Activated B cell treated with CpG ODN at 0.5 μM for 24 hours (primary cell): ENCODE measurements around the gene STIM2. TPM values are rescaled to one million over a fixed set of nuclear protein-coding genes. Genes with fewer than 3 reads are reported as not detected.

Experiments
- ATAC-seq: fragments of 200-7000 bp; cut with Tn5 transposase; one replicate; pipeline ENCODE4 v1.10.0; 2021; ENCODE audit warnings: low read depth, mild to moderate bottlenecking, moderate library complexity
- CTCF ChIA-PET: fragments of 350-600 bp; sonication (Branson Sonifier 250); formaldehyde crosslinking; loops from one replicate; lab custom pipeline; 2021; ENCODE audit warnings: antibody characterized with exemption; lab: Charles Lee
- POLR2A ChIA-PET: fragments of 350-600 bp; sonication (Branson Sonifier 250); formaldehyde crosslinking; loops from one replicate; lab custom pipeline; 2021; ENCODE audit warnings: antibody characterized with exemption; lab: Charles Lee
- DNase-seq: peaks from one replicate; pipeline ENCODE4 v3.0.0; 2022
- H3K27ac Mint-ChIP-seq: one replicate; pipeline ENCODE4 v1.8.0; 2020; ENCODE audit warnings: mixed read lengths
- H3K27me3 Mint-ChIP-seq: one replicate; pipeline ENCODE4 v1.8.0; 2021; ENCODE audit warnings: mixed read lengths
- H3K36me3 Mint-ChIP-seq: one replicate; pipeline ENCODE4 v1.8.0; 2021; ENCODE audit warnings: low read depth, mixed read lengths
- H3K4me1 Mint-ChIP-seq: one replicate; pipeline ENCODE4 v1.8.0; 2021; ENCODE audit warnings: mixed read lengths
- H3K4me3 Mint-ChIP-seq: one replicate; pipeline ENCODE4 v1.8.0; 2020; ENCODE audit warnings: mild to moderate bottlenecking, mixed read lengths
- H3K9me3 Mint-ChIP-seq: one replicate; pipeline ENCODE4 v1.8.0; 2020; ENCODE audit warnings: mixed read lengths
- CTCF ChIP-seq: fragments of 200-600 bp; IDR thresholded peaks from one replicate; pipeline ENCODE4 v1.8.0; 2022; ENCODE audit warnings: antibody characterized with exemption, mild to moderate bottlenecking
- intact Hi-C: fragments of 100-400 bp; cut with micrococcal nuclease; formaldehyde crosslinking; loops from one replicate; pipeline ENCODE4 v1.15.1; 2024
- total RNA-seq: library from RNA; stranded (reverse); gene quantifications from 2 replicates; pipeline ENCODE4 v1.2.3, GENCODE V29; 2022

The STIM2 gene
- total RNA-seq, 1 donor from 2014 or later = 59.8 TPM

GRCh38 chr4:26830701-26831100, 29.9 kb upstream of the STIM2 start:
- intact Hi-C loops = no loop called here
- H3K27ac Mint-ChIP-seq = no peak overlapping the region

GRCh38 chr4:26836539-26836938, 24.1 kb upstream of the STIM2 start:
- Mint-ChIP-seq H3K27ac (no peak overlapping the region), H3K36me3 (no peaks in the 10 kb centered on the region), H3K27me3 (peaks cover 5% of the 10 kb centered on the region), H3K4me3 (no peak overlapping the region), H3K4me1 (peaks cover 15% of the 10 kb centered on the region), H3K9me3 (no peaks in the 10 kb centered on the region)
- intact Hi-C loops = no loop called here
- POLR2A ChIA-PET = interaction anchor here (1.4 kb wide), 1 partner anchor 21 kb away, joined by 4 read pairs; no protein-coding TSS in a partner anchor
- DNase-seq (no peak), ATAC-seq (no peak)
- CTCF ChIA-PET = interaction anchor here (0.6 kb wide), 1 partner anchor 378 kb away, joined by 3 read pairs; no protein-coding TSS in a partner anchor
- no peak for TF ChIP-seq CTCF

More at GRCh38 chr4:26830701-26831100, 29.9 kb upstream of the STIM2 start:
- H3K27me3 Mint-ChIP-seq = peaks cover 5% of the 10 kb centered on the region
- DNase-seq (no peak), ATAC-seq (no peak)
- TF ChIP-seq CTCF = no peak
- ChIA-PET CTCF (no interaction called here), POLR2A (interaction anchor here (1.1 to 2.8 kb wide), 2 partner anchors 31 to 55 kb away, joined by 3 to 9 read pairs; no protein-coding TSS in a partner anchor)
- H3K9me3 Mint-ChIP-seq = no peaks in the 10 kb centered on the region
- H3K4me1 Mint-ChIP-seq = peaks cover 68% of the 10 kb centered on the region
- H3K4me3 Mint-ChIP-seq = no peak overlapping the region
- H3K36me3 Mint-ChIP-seq = no peaks in the 10 kb centered on the region

DNA sequence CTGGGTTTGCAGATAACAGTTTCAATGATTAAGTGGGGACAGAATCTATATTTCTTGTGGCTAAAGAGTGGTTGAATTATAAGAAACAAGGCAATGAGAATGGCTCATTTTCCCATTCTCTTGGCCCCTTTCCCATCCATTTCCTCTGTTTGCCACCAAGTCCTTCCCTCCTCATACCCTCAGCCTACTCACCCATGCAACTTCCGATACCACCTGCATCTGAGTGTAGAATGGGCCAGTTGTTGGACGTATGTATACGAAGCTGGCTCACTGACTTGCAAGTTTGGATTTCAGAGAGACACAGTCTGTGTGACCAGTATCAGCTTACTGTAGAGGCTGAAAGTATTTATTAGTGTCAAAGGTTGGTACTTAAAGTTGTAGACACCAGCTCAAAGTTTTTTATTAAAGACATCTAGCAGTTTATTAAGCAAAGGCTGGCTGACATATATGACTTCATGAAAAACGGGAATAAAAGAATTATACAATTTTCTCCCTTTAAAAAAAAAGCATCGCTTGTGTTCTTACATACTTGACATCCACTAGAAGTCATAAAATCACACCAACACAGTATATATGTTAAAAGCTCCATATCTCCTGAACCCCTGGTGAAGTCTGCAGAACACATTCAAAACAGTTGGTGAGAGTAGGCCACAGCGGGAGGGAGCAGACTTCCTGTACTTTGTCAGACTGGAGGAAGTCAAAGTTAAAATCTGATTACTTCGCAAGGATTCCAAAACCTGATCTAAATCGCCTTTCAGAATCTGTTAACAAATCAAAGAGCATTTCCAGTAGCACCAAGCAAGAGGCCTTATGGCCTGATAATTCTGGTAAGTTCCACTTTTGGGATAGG, 22.4 kb upstream of the STIM2 start:
- POLR2A ChIA-PET = no interaction called here
- Mint-ChIP-seq H3K27ac (no peak overlapping the region), H3K36me3 (no peaks in the 10 kb centered on the region), H3K4me1 (peaks cover 5% of the 10 kb centered on the region), H3K9me3 (no peaks in the 10 kb centered on the region), H3K27me3 (peaks cover 10% of the 10 kb centered on the region), H3K4me3 (no peak overlapping the region)
- no peak for DNase-seq
- no peak for TF ChIP-seq CTCF
- no peak for ATAC-seq
- CTCF ChIA-PET = no interaction called here
- intact Hi-C loops = no loop called here

- no peaks in the 10 kb centered on the region for H3K9me3 Mint-ChIP-seq
- H3K27ac Mint-ChIP-seq = no peak overlapping the region
- H3K4me1 Mint-ChIP-seq = peaks cover 3% of the 10 kb centered on the region
- DNase-seq (no peak), ATAC-seq (no peak)
- intact Hi-C loops = no loop called here
- ChIA-PET POLR2A (no interaction called here), CTCF (no interaction called here)
- peaks cover 10% of the 10 kb centered on the region for H3K27me3 Mint-ChIP-seq
- no peak overlapping the region for H3K4me3 Mint-ChIP-seq
- TF ChIP-seq CTCF = no peak
- no peaks in the 10 kb centered on the region for H3K36me3 Mint-ChIP-seq
Observed at GRCh38 chr4:26839016-26839415, 21.6 kb upstream of the STIM2 start.

DNA sequence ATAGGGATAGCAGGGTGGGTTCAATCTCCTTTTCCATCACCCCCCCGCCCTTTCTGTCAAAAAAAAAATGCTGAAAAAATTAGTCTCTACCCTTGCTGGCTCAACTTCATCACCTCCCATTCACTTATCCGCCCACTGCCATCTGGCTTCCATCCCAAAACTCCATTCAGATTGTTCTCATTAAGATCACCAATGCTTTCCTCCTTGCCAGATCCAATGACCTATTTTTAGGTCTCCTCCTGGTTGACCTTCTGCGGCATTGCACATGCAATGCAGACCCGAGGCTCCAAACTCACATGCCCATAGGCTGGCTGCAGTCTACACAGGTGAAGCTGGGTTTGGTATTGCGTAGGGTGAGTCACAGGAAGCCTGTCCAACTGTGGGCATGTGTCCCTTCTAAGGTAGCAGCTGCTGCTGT, 21.1 kb upstream of the STIM2 start:
- Mint-ChIP-seq H3K36me3 (no peaks in the 10 kb centered on the region), H3K4me3 (no peak overlapping the region), H3K27me3 (peaks cover 7% of the 10 kb centered on the region), H3K27ac (no peak overlapping the region), H3K4me1 (peaks cover 3% of the 10 kb centered on the region), H3K9me3 (no peaks in the 10 kb centered on the region)
- no peak for TF ChIP-seq CTCF
- ATAC-seq = no peak
- ChIA-PET CTCF (no interaction called here), POLR2A (no interaction called here)
- no peak for DNase-seq
- intact Hi-C loops = no loop called here
